Measurements from ENCODE around the gene CHRNE. TPM values are rescaled to one million over a fixed set of nuclear protein-coding genes. Genes with fewer than 3 reads are reported as not detected.

Gene CHRNE
- polyA plus RNA-seq, 2 of the 4 experiments (the other 2 are of a cell fraction): 0.10 to 0.13 TPM

GRCh38 chr17:4950075-4950745 is 47.3 kb upstream of the CHRNE start (continued):
- TF ChIP-seq RCOR1 (IDR thresholded peaks at IDR 0.05; ENCODE audit: low read depth, low read length) (no peak), ZSCAN20 (CRISPR knock-in tag; IDR thresholded peaks at IDR 0.05) (no peak), FOSL2 (IDR thresholded peaks at IDR 0.05) (peak; percentile 69), FOSL2 (CRISPR knock-in tag; IDR thresholded peaks at IDR 0.05) (peak; percentile 64), HOXB5 (CRISPR knock-in tag; IDR thresholded peaks at IDR 0.05) (no peak), PHF8 (IDR thresholded peaks at IDR 0.05; ENCODE audit: borderline replicate concordance, low read depth) (peak; percentile 12; the same call in 1 of the 2 replicates), FOXS1 (CRISPR knock-in tag; IDR thresholded peaks at IDR 0.05) (no peak), POLR2A (IDR thresholded peaks at IDR 0.05; ENCODE audit: low read length) (peak; percentile 31)
- TF ChIP-seq, protein P1, sequence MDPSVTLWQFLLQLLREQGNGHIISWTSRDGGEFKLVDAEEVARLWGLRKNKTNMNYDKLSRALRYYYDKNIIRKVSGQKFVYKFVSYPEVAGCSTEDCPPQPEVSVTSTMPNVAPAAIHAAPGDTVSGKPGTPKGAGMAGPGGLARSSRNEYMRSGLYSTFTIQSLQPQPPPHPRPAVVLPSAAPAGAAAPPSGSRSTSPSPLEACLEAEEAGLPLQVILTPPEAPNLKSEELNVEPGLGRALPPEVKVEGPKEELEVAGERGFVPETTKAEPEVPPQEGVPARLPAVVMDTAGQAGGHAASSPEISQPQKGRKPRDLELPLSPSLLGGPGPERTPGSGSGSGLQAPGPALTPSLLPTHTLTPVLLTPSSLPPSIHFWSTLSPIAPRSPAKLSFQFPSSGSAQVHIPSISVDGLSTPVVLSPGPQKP (IDR thresholded peaks at IDR 0.05; ENCODE audit: low read depth, low read length): no peak
- TF ChIP-seq, protein P2, sequence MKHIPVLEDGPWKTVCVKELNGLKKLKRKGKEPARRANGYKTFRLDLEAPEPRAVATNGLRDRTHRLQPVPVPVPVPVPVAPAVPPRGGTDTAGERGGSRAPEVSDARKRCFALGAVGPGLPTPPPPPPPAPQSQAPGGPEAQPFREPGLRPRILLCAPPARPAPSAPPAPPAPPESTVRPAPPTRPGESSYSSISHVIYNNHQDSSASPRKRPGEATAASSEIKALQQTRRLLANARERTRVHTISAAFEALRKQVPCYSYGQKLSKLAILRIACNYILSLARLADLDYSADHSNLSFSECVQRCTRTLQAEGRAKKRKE (CRISPR knock-in tag; IDR thresholded peaks at IDR 0.05; ENCODE audit: low read depth): no peak
- TF ChIP-seq, protein P3, sequence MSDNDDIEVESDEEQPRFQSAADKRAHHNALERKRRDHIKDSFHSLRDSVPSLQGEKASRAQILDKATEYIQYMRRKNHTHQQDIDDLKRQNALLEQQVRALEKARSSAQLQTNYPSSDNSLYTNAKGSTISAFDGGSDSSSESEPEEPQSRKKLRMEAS (IDR thresholded peaks at IDR 0.05): 0 out of 2 replicates have a peak, but pooled peaks have one; percentile 12

GRCh38 chr17:4949321-4950074 is 46.6 kb upstream of the CHRNE start:
- ChIA-PET CTCF (interaction anchor here (0.6 to 7.1 kb wide), 4 partner anchors 16 to 18 kb away, joined by 3 to 63 read pairs (median 3); partner anchors contain the start of gene SPAG7), POLR2A (interaction anchor here (1.0 to 5.3 kb wide), 7 partner anchors 10 to 239 kb away, joined by 3 to 78 read pairs (median 8); partner anchors contain the start of genes ARRB2, INCA1, KIF1C and RNF167)
- Histone ChIP-seq H3K9me3 (no peaks in the 10 kb centered on the region), H3K4me1 (peaks cover 48% of the 10 kb centered on the region), H3K4me3 (peak overlapping the region; percentile 98), H3K4me2 (peak overlapping the region; percentile 99), H3K27ac (peak overlapping the region; percentile 99)
- under 1% methylated on average over 29 of the region's 75 CpGs for WGBS (ENCODE audit: missing lambda C conversion rate)
- FAIRE-seq (no peak), ATAC-seq (peak; percentile 32 to 40), DNase-seq (ENCODE audit: low read depth in 1 of 2, low spot score in 1 of 2) (peak; percentile 83 to 92)
- TF ChIP-seq FOSB (CRISPR knock-in tag; IDR thresholded peaks at IDR 0.05) (no peak), POLR2A (IDR thresholded peaks at IDR 0.05; ENCODE audit: low read length) (peak; percentile 54), EP300 (IDR thresholded peaks at IDR 0.05) (peak in 1 of 2 experiments; percentile 45; a peak in 2 of 5 replicates), PHF8 (IDR thresholded peaks at IDR 0.05; ENCODE audit: borderline replicate concordance, low read depth) (0 out of 2 replicates have a peak, but pooled peaks have one; percentile 4), RARB (CRISPR knock-in tag; IDR thresholded peaks at IDR 0.05) (peak; percentile 9), MAZ (IDR thresholded peaks at IDR 0.05; ENCODE audit: borderline replicate concordance, low read depth, low read length) (peak; percentile 12; the same call in 1 of the 2 replicates), MAFK (IDR thresholded peaks at IDR 0.05; ENCODE audit: partially characterized antibody) (no peak), ZC3H11A (IDR thresholded peaks at IDR 0.05) (no peak), BHLHE40 (IDR thresholded peaks at IDR 0.05; ENCODE audit: low read depth, low read length) (peak; percentile 62; the same call in 1 of the 2 replicates), SMC3 (IDR thresholded peaks at IDR 0.05) (peak; percentile 17; the same call in 2 of the 3 replicates), CBX2 (IDR thresholded peaks at IDR 0.05; ENCODE audit: borderline replicate concordance, low read depth) (no peak), ZNF302 (CRISPR knock-in tag; IDR thresholded peaks at IDR 0.05) (no peak), HEYL (CRISPR knock-in tag; IDR thresholded peaks at IDR 0.05) (no peak), TP53 (CRISPR knock-in tag; IDR thresholded peaks at IDR 0.05) (no peak), RCOR1 (IDR thresholded peaks at IDR 0.05; ENCODE audit: low read depth, low read length) (no peak), RNF2 (IDR thresholded peaks at IDR 0.05; ENCODE audit: borderline replicate concordance, low read depth) (no peak), EHF (CRISPR knock-in tag; IDR thresholded peaks at IDR 0.05) (no peak), FOXS1 (CRISPR knock-in tag; IDR thresholded peaks at IDR 0.05) (no peak)
- TF ChIP-seq, protein P4, sequence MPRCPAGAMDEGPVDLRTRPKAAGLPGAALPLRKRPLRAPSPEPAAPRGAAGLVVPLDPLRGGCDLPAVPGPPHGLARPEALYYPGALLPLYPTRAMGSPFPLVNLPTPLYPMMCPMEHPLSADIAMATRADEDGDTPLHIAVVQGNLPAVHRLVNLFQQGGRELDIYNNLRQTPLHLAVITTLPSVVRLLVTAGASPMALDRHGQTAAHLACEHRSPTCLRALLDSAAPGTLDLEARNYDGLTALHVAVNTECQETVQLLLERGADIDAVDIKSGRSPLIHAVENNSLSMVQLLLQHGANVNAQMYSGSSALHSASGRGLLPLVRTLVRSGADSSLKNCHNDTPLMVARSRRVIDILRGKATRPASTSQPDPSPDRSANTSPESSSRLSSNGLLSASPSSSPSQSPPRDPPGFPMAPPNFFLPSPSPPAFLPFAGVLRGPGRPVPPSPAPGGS (IDR thresholded peaks at IDR 0.05): 0 out of 3 replicates have a peak, but pooled peaks have one; percentile 39
- TF ChIP-seq, protein P5, sequence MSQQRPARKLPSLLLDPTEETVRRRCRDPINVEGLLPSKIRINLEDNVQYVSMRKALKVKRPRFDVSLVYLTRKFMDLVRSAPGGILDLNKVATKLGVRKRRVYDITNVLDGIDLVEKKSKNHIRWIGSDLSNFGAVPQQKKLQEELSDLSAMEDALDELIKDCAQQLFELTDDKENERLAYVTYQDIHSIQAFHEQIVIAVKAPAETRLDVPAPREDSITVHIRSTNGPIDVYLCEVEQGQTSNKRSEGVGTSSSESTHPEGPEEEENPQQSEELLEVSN (IDR thresholded peaks at IDR 0.05; ENCODE audit: borderline replicate concordance, low read depth): peak; percentile 98
- TF ChIP-seq, protein P1 (IDR thresholded peaks at IDR 0.05; ENCODE audit: low read depth, low read length): no peak
- TF ChIP-seq, protein P6, sequence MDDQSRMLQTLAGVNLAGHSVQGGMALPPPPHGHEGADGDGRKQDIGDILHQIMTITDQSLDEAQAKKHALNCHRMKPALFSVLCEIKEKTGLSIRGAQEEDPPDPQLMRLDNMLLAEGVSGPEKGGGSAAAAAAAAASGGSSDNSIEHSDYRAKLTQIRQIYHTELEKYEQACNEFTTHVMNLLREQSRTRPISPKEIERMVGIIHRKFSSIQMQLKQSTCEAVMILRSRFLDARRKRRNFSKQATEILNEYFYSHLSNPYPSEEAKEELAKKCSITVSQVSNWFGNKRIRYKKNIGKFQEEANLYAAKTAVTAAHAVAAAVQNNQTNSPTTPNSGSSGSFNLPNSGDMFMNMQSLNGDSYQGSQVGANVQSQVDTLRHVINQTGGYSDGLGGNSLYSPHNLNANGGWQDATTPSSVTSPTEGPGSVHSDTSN (IDR thresholded peaks at IDR 0.05): no peak; the same call in 1 of the 2 replicates
- TF ChIP-seq, protein P2 (CRISPR knock-in tag; IDR thresholded peaks at IDR 0.05; ENCODE audit: low read depth): peak; percentile 38; the same call in 1 of the 2 replicates
